CD4-positive, alpha-beta T cell treated with Interleukin-17A for 4 hours (primary cell): ENCODE data around the gene MCHR1.
"Not testable (repeated sequence)": the region's sequence is repeated elsewhere in the genome, so short reads cannot be mapped to it uniquely, and the experiment has no call there.

Source experiments
- DNase-seq: peaks from one replicate; pipeline ENCODE4 v3.0.0-alpha.2; 2020; ENCODE audit warnings: mixed read lengths

MCHR1 gene

GRCh38 chr22:40656651-40657050, 22.6 kb upstream of the MCHR1 start:
- not testable (repeated sequence) for DNase-seq

DNA sequence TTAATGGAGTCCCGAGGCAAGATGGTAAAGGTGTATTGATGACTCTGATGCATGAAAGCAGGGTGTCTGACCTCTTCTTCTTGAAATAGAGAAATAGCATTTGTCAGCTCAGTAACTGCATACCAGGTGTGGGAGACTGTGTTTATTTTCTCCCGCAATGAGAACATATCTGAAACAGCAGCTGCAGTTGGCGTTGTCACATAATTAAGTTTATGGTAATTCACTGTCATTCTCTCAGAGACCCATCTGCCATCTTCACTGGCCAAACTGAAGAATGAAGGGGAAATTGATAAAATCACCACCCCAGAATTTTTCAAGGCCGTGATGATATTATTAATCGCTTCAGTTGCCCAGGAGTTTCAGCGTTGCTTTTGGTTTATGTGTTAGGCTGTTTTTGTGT, 20.1 kb upstream of the MCHR1 start:
- DNase-seq: no peak

DNA sequence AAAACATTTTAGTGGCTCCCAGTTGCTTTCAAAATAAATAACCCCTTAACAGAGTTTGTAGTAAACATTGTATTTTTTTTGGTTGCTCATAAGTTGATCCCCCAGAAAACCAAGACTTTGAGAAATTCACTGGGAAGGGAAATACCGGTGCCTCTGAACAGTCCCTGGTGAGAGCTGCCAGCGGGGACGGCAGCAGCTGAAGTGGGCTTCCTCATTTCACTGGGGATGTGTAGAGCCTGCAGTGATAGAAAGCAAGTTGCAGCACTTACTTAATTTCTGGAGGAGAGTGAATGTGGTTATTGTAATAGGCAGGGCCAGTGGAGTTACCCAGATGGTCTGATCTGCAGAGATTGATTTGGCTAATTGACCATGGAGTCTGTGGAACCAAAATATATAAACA, 18.6 kb upstream of the MCHR1 start:
- DNase-seq: no peak

DNA sequence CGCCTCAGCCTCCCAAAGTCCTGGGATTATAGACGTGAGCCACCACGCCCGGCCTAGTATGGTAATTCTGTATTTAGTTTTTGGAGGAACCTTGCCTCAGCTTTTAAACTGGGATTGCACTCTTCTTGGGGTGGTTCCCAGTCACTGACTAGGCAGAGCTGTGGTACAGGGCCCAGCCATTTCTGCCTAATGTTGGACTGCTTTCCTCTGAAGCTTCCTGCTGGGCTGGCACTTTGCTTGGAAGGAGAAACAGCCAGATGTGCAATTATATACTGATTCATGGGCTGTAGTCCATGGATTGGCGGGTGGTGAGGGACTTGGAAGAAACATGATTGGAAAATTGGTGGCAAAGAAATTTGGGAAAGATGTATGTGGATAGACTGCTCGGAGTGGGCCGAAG, 17.6 kb upstream of the MCHR1 start:
- no peak for DNase-seq

GRCh38 chr22:40665312-40665711, 14.0 kb upstream of the MCHR1 start:
- no peak for DNase-seq

- no peak for DNase-seq
These were observed 13.0 kb upstream of the MCHR1 start for GRCh38 chr22:40666151-40666848.

DNA sequence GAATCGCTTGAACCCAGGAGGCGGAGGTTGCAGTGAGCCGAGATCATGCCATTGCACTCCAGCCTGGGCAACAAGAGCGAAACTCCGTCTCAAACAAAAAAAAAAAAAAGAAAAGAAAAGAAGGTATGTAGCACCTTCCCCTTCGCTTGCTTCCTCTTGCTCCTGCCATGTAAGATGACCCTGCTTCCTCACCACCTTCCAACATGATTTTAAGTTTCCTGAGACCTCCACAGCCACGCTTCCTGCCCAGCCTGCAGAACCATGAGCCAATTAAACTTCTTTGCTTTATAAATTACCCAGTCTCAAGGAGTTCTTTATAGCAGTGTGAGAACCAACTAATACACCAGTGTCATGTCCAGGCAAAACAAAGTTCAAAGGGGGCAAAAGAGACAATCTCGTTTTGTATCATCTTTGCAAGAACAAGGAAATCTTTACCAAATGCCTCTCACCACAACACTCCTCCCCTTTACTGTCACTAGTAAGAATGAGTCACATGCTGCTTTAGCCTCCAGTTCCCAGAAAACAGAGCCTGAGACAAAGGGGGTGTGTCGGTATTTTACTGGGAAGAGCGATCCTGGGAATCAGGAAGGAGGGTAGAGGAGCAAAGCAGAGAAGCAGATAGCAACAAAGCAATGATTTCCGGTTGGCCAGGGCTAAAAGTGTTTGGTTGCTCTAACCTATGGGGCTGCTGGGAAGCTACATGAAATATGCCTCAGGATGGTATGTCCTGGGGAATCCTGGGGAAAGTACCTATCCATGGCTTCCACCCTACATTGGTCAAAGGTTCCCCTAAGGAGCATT, 10.5 kb upstream of the MCHR1 start:
- DNase-seq: no peak

DNA sequence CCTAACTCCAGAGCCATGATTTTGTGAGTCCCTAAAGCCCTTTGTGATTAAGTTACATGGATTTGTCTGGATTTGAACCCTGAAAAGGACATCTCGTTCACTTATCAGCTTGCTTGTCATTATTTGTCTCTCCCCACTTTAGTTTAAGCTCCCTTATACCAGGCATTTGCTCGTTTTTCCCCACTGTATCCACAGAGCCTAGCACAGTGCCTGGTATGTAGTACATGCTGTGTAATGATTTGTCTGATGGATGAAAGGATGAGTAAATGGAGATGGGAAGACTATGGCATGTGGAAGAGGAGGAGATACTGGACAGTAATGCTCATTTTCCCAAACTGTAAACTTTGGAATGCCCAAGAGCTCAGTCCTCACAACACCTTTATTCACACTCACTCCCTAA, 9.2 kb upstream of the MCHR1 start:
- DNase-seq: no peak

DNA sequence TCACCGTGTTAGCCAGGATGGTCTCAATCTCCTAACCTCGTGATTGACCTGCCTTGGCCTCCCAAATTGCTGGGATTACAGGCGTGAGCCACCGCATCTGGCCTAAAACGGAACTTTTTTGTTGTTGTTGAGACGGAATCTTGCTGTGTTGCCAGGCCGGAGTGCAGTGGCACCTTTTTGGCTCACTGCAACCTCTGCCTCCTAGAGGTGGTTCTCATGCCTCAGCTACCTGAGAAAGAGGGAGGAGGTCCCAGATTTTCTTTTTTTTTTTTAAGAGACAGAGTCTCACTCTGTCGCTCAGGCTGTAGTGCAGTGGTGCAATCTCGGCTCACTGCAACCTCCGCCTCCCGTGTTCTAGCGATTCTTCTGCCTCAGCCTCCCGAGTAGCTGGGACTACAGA, 7.9 kb upstream of the MCHR1 start:
- DNase-seq: no peak

DNA sequence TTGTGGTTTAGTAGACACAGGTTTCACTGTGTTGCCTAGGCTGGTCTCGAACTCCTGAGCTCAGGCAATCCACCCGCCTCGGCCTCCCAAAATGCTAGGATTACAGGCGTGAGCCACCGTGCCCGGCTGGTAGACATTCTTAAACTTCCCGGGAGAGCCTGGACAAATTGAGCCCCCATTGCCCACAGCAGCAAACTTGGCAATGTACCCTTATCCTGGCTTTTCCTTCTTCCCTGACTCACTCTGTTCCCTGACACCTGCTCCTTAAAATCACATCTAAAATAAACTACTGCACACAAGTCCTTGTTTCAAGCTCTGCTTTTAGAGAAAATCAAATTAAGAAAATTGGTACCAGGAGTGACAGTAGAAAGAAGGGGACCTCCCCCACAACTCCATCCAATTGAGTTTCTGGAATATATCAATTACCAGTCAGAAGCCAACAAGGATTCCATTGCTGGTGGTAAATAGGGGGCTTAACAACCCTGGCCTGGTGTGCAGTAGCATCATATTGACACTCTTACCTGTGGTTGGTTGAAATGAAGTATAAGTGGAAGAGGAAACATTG, 7.4 kb upstream of the MCHR1 start:
- DNase-seq: no peak

GRCh38 chr22:40673017-40673416, 6.3 kb upstream of the MCHR1 start:
- no peak for DNase-seq

DNA sequence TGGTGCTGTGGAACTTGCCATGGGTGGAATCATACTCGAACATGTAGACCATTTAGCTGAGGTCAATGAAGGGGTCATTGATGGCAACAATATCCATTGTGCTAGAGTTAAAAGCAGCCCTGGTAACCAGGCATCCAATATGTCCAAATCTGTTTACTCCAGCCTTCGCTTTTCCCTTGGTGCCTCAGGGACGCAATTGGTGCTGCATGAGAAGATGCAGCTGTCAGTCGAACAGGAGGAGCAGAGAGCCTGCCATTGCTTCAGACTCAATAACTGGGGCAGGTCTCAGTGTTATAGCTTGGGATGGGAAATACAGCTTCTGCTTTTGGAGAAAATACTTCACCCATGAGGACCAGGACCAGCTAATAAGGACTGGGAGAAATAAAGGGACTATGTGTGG, 5.0 kb upstream of the MCHR1 start:
- DNase-seq: no peak

DNA sequence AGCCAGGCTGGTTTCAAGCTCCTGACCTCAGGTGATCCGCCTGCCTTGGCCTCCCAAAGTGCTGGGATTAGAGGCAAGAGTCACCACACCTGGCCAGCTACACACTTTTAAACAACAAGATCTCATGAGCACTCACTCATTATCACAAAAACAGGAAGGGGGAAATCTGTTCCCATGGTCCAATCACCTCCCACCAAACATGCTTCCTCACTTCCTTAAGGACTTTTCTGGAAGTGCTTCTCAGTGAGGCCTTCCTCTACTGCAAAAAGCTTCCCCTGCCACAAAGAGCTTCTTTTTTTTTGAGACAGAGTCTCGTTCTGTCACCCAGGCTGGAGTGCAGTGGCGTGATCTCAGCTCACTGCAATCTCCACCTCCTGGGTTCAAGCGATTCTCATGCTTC, 3.1 kb upstream of the MCHR1 start:
- not testable (repeated sequence) for DNase-seq

GRCh38 chr22:40676644-40677043, 2.6 kb upstream of the MCHR1 start:
- no peak for DNase-seq

- no peak for DNase-seq
These were observed 613 bp upstream of the MCHR1 start for GRCh38 chr22:40678493-40679248.

GRCh38 chr22:40679964-40680818, 907 bp downstream of the MCHR1 start:
- no peak for DNase-seq

DNA sequence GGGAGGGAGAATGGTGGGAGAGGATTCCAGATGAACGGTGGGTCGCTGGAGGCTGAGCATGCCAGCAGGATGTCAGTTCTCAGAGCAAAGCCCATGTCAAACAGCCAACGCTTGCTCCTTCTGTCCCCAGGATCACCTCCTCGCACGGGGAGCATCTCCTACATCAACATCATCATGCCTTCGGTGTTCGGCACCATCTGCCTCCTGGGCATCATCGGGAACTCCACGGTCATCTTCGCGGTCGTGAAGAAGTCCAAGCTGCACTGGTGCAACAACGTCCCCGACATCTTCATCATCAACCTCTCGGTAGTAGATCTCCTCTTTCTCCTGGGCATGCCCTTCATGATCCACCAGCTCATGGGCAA, 1.5 kb downstream of the MCHR1 start:
- DNase-seq: no peak

DNA sequence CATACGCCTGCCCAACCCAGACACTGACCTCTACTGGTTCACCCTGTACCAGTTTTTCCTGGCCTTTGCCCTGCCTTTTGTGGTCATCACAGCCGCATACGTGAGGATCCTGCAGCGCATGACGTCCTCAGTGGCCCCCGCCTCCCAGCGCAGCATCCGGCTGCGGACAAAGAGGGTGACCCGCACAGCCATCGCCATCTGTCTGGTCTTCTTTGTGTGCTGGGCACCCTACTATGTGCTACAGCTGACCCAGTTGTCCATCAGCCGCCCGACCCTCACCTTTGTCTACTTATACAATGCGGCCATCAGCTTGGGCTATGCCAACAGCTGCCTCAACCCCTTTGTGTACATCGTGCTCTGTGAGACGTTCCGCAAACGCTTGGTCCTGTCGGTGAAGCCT, 2.2 kb downstream of the MCHR1 start:
- DNase-seq: no peak

- peak; percentile 46 for DNase-seq
These were observed 5.4 kb downstream of the MCHR1 start for GRCh38 chr22:40684728-40685127.

DNA sequence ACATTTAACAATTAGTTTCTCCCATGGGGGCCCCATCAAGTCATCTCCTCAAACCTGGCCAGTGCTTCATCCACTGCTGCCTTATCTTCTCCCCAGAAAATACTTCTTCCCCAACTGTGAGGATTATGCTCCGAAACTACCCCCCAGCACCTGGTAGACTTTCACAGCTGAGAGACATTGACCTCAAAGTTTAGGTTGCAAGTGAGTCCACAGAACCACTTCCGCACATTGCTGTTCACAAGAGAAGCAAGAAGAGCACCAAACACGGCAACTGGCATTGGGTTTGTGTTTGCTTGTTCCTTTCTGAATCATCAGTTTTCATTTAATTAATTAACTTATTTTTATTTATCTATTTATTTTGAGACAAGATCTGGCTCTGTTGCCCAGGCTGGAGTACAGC, 6.1 kb downstream of the MCHR1 start:
- DNase-seq: peak; percentile 40

GRCh38 chr22:40687706-40688105, 8.4 kb downstream of the MCHR1 start:
- no peak for DNase-seq

- DNase-seq: no peak
These were observed 11.1 kb downstream of the MCHR1 start for GRCh38 chr22:40690370-40690769.

GRCh38 chr22:40691532-40691931, 12.2 kb downstream of the MCHR1 start:
- no peak for DNase-seq
